Measurements from ENCODE around the gene HM13. TPM values are rescaled to one million over a fixed set of nuclear protein-coding genes. Genes with fewer than 3 reads are reported as not detected.

The HM13 gene
- total RNA-seq, 1 experiment from 2014 or later, result 103 TPM

GRCh38 chr20:31594002-31594557, 79.8 kb downstream of the HM13 start:
- Mint-ChIP-seq H3K27ac (peak overlapping the region; percentile 88), H3K36me3 (no peaks in the 10 kb centered on the region), H3K9me3 (no peaks in the 10 kb centered on the region), H3K27me3 (ENCODE audit: low read depth) (no peaks in the 10 kb centered on the region), H3K4me3 (no peak overlapping the region), H3K4me1 (peaks cover 49% of the 10 kb centered on the region)
- TF ChIP-seq ZNF121 (CRISPR knock-in tag; IDR thresholded peaks at IDR 0.05), result peak; percentile 69; the same call in 1 of the 2 replicates
- TF ChIP-seq, protein P1, sequence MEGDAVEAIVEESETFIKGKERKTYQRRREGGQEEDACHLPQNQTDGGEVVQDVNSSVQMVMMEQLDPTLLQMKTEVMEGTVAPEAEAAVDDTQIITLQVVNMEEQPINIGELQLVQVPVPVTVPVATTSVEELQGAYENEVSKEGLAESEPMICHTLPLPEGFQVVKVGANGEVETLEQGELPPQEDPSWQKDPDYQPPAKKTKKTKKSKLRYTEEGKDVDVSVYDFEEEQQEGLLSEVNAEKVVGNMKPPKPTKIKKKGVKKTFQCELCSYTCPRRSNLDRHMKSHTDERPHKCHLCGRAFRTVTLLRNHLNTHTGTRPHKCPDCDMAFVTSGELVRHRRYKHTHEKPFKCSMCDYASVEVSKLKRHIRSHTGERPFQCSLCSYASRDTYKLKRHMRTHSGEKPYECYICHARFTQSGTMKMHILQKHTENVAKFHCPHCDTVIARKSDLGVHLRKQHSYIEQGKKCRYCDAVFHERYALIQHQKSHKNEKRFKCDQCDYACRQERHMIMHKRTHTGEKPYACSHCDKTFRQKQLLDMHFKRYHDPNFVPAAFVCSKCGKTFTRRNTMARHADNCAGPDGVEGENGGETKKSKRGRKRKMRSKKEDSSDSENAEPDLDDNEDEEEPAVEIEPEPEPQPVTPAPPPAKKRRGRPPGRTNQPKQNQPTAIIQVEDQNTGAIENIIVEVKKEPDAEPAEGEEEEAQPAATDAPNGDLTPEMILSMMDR (IDR thresholded peaks at IDR 0.05), result no peak
- TF ChIP-seq, protein P2, sequence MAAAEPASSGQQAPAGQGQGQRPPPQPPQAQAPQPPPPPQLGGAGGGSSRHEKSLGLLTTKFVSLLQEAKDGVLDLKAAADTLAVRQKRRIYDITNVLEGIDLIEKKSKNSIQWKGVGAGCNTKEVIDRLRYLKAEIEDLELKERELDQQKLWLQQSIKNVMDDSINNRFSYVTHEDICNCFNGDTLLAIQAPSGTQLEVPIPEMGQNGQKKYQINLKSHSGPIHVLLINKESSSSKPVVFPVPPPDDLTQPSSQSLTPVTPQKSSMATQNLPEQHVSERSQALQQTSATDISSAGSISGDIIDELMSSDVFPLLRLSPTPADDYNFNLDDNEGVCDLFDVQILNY (CRISPR knock-in tag; IDR thresholded peaks at IDR 0.05), result no peak
- ChIA-PET CTCF (interaction anchor here (0.7 to 5.7 kb wide), 16 partner anchors 11 to 129 kb away, joined by 3 to 62 read pairs (median 4); partner anchors contain the start of gene ID1), POLR2A (interaction anchor here (0.8 to 2.9 kb wide), 4 partner anchors 9 to 31 kb away, joined by 3 to 12 read pairs (median 6); no protein-coding TSS in a partner anchor)
- DNase-seq (ENCODE audit: low spot score) (no peak), ATAC-seq (no peak)

DNA sequence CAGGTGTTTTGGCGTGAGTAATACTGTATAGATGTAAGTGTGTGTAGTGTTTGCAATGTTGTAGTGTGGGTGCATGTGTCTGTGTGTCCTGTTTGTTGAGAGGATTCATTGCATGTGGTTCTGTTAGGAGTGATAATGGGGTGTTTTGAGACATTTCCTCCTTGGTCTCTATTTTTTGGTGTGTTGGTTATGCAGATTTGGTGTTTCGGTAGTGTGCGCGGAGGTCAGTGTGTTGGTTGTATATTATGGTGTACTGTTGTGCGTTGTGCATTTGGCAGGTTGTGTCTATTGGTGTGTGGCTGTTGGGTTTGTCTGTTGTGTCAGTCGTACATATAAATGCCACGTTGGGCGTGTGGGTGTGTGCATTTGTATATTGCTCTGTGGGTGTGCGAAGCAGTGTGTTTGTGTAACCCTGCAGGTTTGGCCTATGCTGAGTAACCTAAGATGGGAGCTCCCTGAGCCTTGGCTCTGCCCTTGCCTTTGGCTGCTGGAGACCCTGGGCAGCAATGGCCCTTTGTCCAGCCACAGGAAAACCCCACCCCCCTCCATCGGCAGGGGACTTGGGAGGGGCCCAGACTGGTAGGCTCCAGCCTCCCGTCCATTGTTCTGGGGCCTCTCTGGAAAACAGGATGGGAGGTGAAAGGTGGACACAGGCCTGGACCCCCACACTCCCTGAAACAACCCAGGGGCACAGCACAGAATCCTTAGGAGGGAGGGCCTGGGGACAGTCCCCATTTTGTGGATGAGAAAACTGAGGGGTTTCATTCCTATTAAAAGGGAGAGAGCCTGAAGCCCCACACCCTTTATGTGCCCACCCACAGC, 80.5 kb downstream of the HM13 start:
- H3K9me3 Mint-ChIP-seq, result no peaks in the 10 kb centered on the region
- ChIA-PET POLR2A (interaction anchor here (0.8 to 2.9 kb wide), 5 partner anchors 10 to 32 kb away, joined by 3 to 20 read pairs (median 7); partner anchors contain the start of gene ID1), CTCF (interaction anchor here (0.8 to 5.7 kb wide), 12 partner anchors 9 to 129 kb away, joined by 3 to 62 read pairs (median 6); partner anchors contain the start of gene ID1)
- ATAC-seq, result peak; percentile 24
- no peaks in the 10 kb centered on the region for H3K27me3 Mint-ChIP-seq (ENCODE audit: low read depth)
- H3K36me3 Mint-ChIP-seq, result no peaks in the 10 kb centered on the region
- H3K4me1 Mint-ChIP-seq, result peaks cover 49% of the 10 kb centered on the region
- DNase-seq (ENCODE audit: low spot score), result peak; percentile 79
- TF ChIP-seq, protein P3, sequence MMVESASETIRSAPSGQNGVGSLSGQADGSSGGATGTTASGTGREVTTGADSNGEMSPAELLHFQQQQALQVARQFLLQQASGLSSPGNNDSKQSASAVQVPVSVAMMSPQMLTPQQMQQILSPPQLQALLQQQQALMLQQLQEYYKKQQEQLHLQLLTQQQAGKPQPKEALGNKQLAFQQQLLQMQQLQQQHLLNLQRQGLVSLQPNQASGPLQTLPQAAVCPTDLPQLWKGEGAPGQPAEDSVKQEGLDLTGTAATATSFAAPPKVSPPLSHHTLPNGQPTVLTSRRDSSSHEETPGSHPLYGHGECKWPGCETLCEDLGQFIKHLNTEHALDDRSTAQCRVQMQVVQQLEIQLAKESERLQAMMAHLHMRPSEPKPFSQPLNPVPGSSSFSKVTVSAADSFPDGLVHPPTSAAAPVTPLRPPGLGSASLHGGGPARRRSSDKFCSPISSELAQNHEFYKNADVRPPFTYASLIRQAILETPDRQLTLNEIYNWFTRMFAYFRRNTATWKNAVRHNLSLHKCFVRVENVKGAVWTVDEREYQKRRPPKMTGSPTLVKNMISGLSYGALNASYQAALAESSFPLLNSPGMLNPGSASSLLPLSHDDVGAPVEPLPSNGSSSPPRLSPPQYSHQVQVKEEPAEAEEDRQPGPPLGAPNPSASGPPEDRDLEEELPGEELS (CRISPR knock-in tag; IDR thresholded peaks at IDR 0.05), result 0 out of 2 replicates have a peak, but pooled peaks have one; percentile 11
- TF ChIP-seq NFE2L1 (CRISPR knock-in tag; IDR thresholded peaks at IDR 0.05) (0 out of 2 replicates have a peak, but pooled peaks have one; percentile 50), TP53 (CRISPR knock-in tag; IDR thresholded peaks at IDR 0.05) (no peak)
- H3K4me3 Mint-ChIP-seq, result no peak overlapping the region
- H3K27ac Mint-ChIP-seq, result peak overlapping the region; percentile 88

GRCh38 chr20:31595380-31595653, 81.1 kb downstream of the HM13 start:
- no peak overlapping the region for H3K4me3 Mint-ChIP-seq
- H3K36me3 Mint-ChIP-seq, result no peaks in the 10 kb centered on the region
- TF ChIP-seq GRHL2 (CRISPR knock-in tag; IDR thresholded peaks at IDR 0.05; ENCODE audit: insufficient replicate concordance, severe bottlenecking), result no peak
- no peak for TF ChIP-seq JUN (CRISPR knock-in tag; IDR thresholded peaks at IDR 0.05)
- no peak for TF ChIP-seq ELF4 (CRISPR knock-in tag; IDR thresholded peaks at IDR 0.05; ENCODE audit: low read depth)
- no peak for TF ChIP-seq SMAD4 (CRISPR knock-in tag; IDR thresholded peaks at IDR 0.05)
- no peak for TF ChIP-seq ZNF671 (CRISPR knock-in tag; IDR thresholded peaks at IDR 0.05)
- peak; percentile 92; the same call in 1 of the 2 replicates for TF ChIP-seq GTF2I (CRISPR knock-in tag; conservative IDR thresholded peaks at IDR 0.05)
- TF ChIP-seq, protein P4, sequence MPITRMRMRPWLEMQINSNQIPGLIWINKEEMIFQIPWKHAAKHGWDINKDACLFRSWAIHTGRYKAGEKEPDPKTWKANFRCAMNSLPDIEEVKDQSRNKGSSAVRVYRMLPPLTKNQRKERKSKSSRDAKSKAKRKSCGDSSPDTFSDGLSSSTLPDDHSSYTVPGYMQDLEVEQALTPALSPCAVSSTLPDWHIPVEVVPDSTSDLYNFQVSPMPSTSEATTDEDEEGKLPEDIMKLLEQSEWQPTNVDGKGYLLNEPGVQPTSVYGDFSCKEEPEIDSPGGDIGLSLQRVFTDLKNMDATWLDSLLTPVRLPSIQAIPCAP (CRISPR knock-in tag; IDR thresholded peaks at IDR 0.05), result no peak
- peak; percentile 75; the same call in 1 of the 2 replicates for TF ChIP-seq ZNF121 (CRISPR knock-in tag; IDR thresholded peaks at IDR 0.05)
- TF ChIP-seq AR (CRISPR knock-in tag; IDR thresholded peaks at IDR 0.05), result no peak
- no peak for TF ChIP-seq FOXP1 (CRISPR knock-in tag; IDR thresholded peaks at IDR 0.05; ENCODE audit: borderline replicate concordance)
- no peak for TF ChIP-seq IRF2 (CRISPR knock-in tag; IDR thresholded peaks at IDR 0.05; ENCODE audit: borderline replicate concordance, low read depth)
- 0 out of 2 replicates have a peak, but pooled peaks have one; percentile 15 for TF ChIP-seq ZMAT4 (CRISPR knock-in tag; IDR thresholded peaks at IDR 0.05)
- no peak for TF ChIP-seq ZNF138 (CRISPR knock-in tag; conservative IDR thresholded peaks at IDR 0.05)
- no peak for TF ChIP-seq NR3C1 (CRISPR knock-in tag; conservative IDR thresholded peaks at IDR 0.05; ENCODE audit: low read depth)
- TF ChIP-seq ZNF396 (CRISPR knock-in tag; IDR thresholded peaks at IDR 0.05; ENCODE audit: borderline replicate concordance), result no peak
- TF ChIP-seq TCF7 (CRISPR knock-in tag; IDR thresholded peaks at IDR 0.05; ENCODE audit: low read depth), result no peak

More at GRCh38 chr20:31595380-31595653, 81.1 kb downstream of the HM13 start:
- H3K9me3 Mint-ChIP-seq, result no peaks in the 10 kb centered on the region
- H3K4me1 Mint-ChIP-seq, result peaks cover 49% of the 10 kb centered on the region
- no peaks in the 10 kb centered on the region for H3K27me3 Mint-ChIP-seq (ENCODE audit: low read depth)
- DNase-seq (ENCODE audit: low spot score) (no peak), ATAC-seq (no peak)
- ChIA-PET POLR2A (interaction anchor here (0.5 to 2.9 kb wide), 6 partner anchors 9 to 22 kb away, joined by 3 to 20 read pairs (median 10); partner anchors contain the start of gene ID1), CTCF (interaction anchor here (0.6 to 5.7 kb wide), 17 partner anchors 8 to 422 kb away, joined by 3 to 62 read pairs (median 4); partner anchors contain the start of gene ID1)
- H3K27ac Mint-ChIP-seq, result peak overlapping the region; percentile 88

All from WTC11 (cell line).